GM21737 (cell line): ENCODE measurements around the gene DCTN2.

Experiments
- ATAC-seq: cut with Tn5 transposase; IDR thresholded peaks from one replicate; pipeline ENCODE4 v1.9.1; 2021; ENCODE audit warnings: mild to moderate bottlenecking, moderate library complexity; ENCODE audit not compliant: unreplicated experiment

DCTN2 gene

DNA sequence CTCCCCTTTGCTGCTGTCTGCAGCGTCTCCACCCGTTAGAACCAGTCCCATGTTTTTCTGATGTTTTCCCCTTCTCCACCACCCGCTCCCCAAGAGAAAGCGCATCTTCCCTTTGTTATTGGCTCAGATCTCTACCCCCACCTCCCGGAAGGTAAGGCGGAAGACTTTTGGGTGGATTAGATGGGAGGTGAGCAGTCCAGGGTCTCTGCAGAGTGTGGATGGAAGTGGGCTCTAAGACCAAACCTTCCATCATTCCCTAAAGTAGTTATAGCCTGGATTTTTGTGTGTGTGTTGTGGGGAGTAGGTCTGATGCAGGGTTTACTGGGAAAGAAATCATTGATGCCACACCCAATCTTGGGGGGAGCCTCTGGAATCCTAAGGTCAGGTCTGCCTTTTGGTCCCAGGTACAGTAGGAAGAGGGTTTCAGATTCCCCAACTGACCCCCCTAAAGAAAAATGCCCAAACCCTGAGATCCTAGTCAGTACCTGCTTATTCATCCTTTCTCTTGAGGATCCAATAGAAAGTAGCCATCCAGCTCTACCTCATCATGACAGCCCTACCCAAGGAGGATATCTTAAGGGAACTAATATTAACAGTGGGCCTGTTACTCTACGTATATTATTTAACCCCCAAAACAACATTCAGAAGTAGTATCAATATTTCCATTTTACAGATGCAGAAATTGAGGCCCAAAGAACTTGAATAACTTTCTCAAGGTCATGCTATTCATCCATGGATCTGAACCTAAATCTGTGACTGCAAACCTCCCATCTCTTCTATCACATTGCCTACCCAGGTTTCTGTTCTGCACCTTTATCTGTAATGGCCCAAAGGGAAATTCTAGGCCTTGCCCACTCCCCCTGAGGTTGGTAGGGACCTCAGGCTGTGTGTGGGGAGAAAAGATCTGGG is 3.9 kb upstream of the DCTN2 start:
- ATAC-seq: no peak

DNA sequence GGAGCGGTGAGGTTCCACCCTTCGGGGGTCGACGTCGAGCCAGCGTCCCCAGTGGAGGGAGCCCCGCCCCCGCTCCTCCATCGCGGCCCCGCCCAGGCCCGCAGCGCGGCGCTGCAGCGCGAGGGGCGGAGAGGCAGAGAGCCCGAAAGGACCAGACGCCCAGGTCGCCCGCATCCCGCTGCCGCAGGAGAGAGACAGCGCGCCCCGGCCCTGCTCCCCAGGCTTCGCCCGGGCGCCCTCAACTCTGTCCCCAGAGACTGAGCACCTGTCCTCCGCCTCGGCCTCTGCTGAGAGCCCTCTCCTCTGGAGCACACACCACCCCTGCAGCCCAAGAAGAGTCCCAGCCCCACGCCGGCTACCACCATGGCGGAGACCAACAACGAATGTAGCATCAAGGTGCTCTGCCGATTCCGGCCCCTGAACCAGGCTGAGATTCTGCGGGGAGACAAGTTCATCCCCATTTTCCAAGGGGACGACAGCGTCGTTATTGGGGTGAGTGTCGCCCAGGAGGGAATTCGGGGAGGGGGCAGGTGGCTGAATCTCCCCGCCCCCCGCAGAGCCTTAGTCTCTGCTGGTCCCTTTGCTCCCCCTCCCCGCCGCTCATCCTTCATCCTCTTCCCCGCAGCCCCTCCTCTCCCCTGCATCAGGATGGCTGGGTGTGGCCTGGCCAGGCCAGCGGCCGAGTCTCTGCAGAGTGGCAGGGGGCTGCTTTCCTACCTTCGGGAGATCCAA is 3.1 kb upstream of the DCTN2 start, which contains the start of gene KIF5A:
TSS of gene KIF5A (plus strand) at position 136 of the 732 bp plus-strand sequence. CDS start at position 364, 228 bp downstream.
- ATAC-seq: no peak

DNA sequence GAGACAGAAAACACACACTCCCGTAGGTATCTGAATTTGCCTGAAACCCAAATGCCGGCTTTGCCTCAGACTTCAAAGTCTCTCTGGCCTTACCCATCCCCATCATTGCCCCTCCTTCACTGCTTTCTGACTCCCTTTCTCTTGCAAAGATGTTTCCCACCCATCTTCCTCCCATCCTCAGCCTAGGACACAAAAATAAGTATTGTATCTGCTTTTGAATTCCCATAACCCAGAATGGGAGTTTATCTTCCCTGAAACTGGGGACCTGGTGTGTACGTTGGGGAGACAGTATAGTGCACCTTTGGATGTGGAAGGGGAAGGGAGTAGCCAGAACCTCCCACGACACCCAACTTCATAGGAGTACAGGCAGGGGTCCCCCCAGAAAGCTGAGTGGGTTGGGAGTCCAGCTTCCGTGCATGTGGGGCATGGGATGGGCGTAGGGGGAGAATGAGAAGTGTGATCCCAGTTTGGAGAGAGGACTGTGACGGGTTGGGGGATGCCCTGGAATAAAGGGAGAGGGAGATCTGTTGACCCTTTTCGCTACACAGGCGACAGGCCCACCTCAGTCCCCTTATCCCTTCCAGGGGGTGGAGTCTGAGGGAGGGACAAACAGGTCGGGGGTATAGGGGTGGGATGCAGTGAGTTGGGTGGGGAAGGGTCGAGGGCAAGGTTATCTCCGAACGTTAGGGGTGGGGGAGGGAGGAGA is 2.4 kb upstream of the DCTN2 start:
- ATAC-seq: no peak

DNA sequence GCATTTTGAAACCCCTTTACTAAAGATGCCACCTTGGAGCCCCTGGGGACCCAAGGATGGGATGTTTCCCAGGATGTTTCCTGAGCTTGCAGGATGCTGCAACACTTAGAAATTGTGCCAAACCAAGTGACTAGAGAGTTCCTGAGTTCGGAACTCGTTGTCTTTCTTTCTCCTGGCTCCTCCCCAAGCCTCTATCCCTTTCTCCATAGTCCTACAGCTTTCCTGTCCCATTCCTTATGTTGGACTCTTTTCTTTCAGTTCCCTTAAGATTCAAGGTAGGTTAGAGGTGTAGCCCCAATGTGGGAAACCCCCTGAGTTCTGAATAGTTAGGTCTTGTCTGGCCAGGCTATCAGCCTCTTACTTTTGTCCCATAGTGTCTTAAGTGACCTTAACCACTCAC is 1.5 kb upstream of the DCTN2 start:
- no peak for ATAC-seq

DNA sequence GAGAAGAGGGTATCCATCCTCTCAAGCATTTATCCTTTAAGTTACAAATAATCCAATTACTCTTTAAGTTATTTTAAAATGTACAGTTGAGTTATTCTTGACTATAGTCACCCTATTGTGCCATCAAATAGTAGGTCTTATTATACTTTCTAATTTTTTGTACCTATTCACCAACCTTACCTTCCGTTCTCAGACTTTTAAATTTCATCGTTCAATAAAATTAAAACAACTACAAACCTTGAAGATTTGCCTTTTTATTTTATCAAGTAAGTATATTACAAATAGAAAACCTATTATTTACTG is 972 bp upstream of the DCTN2 start:
- ATAC-seq: no peak

DNA sequence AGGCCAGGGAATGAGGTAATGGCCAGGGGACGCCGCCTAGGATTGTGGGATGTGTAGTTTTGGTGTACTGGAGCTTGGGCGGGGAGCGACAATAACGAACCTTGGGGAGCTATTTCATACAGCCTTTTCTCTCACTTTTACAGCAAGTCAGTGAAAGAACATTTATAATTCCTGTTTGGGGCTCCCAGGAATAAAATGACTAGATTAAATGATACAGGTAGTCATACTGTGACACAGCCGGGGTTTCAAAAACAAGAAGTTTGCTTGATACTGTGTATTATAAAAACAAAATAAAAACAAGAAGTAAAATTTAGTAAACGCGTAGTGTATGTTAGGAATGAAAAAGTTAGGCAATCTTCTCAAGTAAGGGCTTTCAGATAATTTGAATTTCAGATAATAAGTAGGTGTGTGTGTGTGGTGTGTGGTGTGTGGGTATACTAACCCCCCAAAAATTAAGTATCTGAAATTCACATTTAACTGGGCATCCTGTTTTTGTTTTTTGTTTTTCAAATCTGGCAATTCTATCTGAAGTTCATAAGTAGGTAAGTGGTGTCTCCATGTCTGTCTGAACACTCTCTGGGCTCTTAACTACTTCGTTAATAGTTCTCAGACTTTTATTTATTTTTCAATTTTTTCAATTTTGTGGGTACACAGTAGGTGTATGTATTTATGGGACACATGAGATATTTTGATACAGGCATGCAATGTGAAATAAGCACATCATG is 458 bp upstream of the DCTN2 start:
- no peak for ATAC-seq

DNA sequence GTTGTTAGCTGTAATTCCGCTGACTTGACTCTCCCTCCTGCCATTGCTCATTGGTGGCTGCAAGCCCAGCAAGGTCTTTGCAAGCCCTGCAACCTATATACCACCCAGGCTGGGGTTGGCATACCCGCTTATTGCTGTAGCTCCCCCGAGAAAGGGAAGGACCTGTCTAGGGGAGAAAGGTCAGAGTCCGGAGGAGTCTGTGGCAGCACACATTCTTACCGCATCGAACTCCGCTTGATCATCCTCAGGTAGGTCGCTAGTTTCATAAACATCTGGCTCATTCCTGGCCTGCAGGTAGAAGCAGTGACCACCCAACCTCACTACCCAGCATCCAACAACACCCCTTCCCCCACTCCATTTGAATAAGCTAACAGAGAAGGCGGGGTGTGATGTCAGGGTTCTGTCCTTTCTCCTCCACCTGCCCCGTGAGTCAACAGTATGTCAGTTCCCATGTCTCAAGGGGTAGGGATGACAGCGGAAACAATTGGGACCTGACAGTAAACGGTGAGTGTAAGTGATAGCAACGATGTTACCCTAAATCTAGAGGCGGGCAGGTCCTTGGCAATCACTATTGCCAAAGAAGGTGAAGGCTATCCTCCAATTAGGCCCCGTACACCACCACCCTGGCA is 1.1 kb downstream of the DCTN2 start:
- ATAC-seq: no peak

DNA sequence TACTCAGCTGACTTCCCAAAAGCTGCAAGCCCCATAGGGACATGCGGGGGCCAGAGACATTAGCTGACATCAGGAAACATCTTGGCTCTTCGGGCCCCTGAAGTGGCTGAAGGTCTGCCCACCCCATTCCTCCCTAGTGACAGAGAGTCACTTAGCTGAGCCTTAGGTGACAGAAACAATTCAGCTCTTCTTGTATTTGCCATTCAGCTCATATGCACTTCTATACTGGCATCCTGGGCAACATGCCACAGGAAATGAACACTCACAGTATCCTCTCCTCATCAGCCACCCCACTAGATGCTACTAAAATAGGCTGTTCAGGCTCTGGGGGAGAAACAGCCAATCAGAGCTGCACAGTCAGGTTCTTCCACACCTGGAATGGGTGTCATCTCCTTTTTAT is 3.4 kb downstream of the DCTN2 start:
- no peak for ATAC-seq

DNA sequence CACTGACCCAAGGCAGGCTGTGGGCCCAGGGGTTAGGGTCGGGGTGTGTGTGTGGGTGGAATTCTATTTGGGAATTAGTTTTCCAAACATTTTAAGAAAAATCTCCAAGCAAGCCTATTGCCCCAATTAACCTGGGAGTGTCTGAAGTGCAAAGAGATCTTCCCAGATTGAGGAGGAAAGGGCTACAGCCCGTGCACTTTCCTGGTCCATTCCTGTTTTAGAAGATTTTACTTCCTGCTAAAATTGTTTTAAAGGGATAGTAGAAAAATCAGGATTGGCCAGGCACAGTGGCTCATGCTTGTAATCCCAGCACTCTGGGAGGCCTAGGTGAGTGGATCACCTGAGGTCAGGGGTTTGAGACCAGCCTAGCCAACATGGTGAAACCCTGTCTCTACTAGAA is 5.3 kb downstream of the DCTN2 start:
- no peak for ATAC-seq

DNA sequence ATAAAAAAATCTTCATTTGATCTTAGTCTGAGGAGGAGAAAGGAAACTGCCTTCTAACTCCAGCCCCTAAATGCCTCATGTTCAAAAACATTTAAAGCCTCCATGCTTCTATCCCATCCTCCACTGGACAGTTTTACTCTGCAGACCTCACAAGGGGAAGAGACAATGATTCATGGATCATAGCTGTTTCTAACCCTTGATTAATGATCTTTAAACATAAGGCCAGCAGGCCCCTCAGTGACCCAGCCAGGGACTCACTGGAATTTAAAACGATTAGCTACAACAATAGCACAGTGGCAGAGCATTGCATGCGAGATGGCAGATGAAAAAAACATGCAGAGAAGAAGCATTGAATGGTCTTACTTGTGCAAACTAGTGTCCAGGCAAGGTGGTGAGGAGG is 6.0 kb downstream of the DCTN2 start:
- no peak for ATAC-seq

DNA sequence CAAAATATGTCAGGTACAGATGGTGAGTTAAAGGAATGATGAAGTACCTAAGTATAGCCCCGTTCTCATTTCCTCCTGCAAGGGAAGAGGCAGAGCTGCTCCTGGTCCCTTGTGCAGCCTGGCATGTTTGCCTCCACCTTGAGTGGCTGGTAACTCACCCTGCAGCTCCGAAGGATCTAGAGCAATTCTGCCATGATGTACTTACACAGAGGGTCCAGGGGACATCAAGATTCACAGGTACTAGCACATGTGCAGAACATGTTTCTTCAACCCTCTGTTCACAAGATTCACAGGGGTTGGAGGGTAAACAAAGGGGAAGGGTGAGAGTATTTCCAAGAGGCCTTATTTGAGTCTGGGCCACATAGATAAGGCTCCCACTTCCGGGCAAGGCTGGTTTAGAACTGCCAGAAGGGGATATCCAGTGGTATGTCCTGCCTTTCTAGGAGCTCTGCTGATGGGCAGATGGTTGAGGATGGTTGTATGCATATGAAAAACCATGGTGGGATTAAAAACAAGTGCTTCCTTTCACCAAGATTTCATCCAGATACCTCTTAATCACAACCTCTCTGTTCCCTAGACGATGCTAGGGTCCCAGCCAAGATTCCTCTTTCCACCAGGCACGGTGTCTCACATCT is 7.7 kb downstream of the DCTN2 start:
- no peak for ATAC-seq

DNA sequence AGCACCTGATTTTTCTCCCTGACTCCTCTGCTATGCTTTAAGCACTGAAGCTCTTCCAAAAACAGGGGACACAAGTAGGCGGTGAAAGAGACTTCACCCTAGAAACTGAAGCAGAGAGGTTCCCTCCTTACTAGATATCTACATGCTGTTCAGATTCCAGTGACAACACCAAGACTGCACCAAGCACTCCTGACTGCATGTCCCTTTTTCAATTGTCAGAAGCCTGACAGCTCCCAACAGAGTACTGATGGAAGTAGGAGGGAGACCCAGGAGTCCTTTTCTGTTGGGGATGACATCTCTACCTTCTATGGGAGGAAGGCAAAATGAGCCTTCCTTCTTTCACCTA is 10.4 kb downstream of the DCTN2 start:
- no peak for ATAC-seq

DNA sequence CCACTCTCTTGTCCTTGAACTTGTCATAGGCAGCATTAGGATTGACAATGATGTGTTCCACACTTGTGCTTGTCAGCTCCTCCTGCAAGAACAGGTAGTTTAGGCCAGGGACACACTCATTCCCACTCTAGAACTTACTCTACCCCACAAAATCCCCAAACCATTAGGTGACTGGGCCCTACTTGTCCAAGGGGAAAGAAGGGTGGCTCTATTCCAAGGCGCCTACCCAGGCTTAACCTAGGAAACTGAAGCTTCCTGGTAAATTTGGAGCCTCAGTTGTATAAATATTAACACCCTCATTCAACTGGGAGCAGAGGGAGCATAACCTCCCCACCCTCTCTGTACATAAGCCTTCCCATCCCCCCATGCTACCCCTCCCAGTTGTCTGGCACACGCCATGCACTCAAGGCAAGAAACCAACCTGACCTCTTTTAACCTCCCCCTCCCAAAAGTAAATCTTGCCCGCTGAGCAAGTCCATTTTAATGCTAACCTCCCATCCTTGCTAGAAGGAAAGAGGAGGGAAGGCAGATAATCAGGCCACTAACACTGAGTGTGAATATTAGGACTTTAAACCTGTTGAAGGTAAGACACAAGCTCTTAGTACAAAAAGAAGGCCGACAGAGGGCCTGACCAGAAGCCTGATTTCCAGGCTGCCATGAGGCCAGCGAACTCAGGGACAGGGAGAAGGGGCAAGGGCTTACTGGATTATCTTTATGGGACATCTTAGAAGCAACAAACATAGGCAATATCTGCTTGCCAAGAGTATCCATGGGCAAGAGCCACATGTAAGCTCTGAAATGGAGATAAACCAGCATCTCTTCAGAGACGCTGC is 11.0 kb downstream of the DCTN2 start:
- ATAC-seq: no peak

DNA sequence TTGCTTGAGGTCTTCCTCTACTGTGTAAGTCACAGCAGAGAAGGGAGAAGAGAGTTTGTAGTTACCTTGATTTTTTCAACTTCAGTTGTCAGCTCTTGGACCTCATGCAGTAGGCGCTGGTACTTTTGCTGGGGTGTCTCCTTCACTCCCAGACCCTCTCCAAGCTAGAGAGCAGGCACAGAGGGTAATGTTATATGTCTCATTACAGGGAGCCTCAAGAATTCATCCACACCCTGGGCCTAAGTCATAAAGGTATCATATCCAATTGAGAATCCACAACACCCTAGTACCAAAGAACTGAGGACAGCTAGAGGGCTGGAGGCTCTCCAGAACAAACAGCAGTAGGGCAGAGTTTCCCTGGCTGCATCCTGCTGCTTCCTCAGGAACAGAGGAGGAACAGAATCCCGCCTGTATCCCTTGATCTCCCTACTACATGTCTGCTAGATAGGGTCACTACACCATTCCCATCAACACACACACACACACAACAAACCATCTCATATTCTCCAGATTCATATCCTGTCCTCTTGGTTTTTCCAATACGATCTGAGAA is 11.9 kb downstream of the DCTN2 start:
- ATAC-seq: no peak

DNA sequence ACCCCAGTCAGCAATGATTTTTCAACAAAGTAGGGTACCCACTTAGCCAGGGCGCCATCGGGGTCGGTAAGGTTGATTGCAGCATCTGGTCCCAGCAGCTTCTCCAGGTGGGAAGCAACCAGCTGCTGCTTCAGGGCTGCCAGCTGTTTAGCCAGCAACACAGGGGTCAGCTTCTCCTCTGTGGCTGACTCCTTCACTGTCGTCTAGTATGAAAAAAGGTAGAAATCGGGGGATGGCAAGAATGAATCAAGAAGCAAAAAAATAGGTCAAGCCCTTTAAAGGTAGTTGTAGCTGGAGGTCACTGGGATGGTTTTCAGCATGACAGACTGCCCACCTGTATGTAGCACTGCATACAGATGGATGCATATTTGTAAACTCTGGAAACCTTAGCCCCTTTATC is 12.7 kb downstream of the DCTN2 start:
- no peak for ATAC-seq

DNA sequence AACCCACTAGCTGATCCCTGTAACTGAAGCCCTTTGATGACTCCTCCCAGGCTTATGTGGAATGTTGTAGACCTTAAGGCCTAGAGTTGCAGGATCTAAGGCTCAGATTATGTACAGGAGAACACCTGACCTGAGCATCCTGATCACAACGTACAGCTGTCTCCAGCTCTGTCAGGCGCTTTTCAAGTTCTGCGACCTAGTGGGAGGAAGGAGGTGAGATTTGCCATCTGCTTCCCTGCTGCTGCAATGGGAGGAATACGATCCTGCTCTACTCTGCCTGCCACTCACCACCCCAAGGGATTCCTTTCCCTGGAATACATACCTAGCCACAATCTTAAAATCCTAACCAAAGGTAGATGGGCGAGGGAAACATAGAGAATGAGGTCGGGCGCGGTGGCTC is 13.9 kb downstream of the DCTN2 start:
- no peak for ATAC-seq

DNA sequence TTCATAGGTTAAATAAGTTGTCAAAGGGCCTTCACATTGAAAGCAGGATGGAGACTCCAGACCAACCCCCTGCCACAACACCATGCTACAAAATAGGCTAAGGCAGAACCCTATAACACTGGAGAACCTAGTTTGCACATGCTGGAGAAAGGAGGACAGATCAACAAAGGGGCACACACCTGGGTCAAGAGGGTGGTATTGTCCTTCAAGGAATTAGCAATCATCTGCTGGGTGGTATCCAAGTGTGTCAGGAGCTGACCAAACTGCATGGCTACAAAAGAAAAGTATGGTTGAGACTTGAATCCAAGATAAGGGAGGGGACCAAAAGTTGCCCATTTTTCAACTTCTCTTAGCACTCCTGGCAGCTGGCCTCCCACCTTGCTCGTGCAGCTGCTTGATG is 15.2 kb downstream of the DCTN2 start:
- ATAC-seq: no peak

DNA sequence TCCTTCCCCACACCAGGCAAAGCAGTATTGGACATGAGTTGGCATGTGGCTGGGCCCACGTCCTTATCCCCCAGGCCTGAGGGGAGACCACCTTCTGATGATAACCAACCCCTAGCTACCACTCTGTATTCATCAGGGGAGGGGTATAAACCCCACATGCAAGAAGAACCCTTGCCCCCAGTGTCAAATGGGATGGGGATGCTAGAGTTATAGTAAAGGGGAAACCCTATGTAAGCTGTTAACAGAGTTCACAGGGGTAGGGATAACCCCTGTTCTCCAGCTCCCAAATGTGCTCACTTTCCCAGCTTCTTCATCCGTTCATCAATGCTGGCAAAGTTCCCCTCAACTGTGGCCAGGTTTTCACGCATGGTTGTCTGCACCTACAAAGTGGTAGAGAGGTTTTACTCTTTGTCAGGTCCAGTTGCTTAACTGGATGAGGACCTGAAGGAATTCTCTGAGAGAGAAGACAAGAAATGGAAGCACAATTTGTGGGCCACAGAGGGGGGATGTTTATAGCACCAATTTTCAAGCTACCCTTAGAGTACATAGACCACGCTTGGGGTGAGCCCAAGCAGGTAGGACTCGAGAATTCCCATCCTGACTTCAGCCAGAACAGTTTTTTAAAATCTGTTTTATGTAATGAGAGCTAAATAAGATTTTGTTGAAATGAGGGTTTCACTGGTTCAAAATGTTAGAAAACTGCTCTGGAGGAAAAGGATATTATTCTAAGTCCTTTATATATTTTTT is 16.4 kb downstream of the DCTN2 start:
- no peak for ATAC-seq
